Panc1 (cell line): Measurements from ENCODE around the gene ATXN1.

Experiments
- TCF7L2 ChIP-seq: IDR thresholded peaks from 2 replicates; pipeline ENCODE4 v1.6.1; 2011; ENCODE audit warnings: mild to moderate bottlenecking, low read depth, low read length, inconsistent platforms
- TF ChIP-seq, protein P1 (sequence below): fragments of 450-650 bp; IDR thresholded peaks from 2 replicates; pipeline ENCODE4 v1.5.1; 2017; ENCODE audit warnings: mild to moderate bottlenecking

DNA sequence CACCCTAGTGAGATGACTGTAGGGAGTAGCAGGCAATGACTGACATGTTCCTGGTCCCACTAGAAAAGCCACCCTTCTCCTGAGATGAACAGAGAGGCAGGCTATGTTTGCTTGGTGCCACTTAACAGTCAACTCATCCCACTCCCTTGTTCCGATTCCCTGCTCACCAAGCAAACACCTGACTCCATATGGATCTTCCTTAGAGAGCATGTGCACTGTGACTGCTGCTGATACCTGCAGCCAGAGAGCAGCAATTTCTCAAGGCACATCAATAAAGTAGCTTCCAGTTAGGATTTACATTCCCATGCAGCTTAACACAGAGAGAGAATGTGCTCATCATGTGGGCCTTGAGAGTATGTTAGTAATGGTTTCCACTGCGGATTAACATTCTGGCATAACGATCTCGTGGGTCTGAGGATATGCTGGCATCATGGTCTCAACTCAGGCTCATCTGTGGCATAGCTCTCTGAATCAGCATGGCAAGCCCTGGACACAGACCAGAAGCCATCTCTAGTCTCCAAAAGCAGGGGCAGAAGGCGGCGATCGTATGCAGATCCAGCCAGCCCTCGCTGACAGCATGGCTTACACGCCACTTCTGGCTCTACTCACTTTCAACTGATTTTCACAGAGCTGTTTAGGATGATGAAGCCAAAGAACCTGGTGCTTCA is 43.9 kb downstream of the ATXN1 start:
- TF ChIP-seq, protein P1, sequence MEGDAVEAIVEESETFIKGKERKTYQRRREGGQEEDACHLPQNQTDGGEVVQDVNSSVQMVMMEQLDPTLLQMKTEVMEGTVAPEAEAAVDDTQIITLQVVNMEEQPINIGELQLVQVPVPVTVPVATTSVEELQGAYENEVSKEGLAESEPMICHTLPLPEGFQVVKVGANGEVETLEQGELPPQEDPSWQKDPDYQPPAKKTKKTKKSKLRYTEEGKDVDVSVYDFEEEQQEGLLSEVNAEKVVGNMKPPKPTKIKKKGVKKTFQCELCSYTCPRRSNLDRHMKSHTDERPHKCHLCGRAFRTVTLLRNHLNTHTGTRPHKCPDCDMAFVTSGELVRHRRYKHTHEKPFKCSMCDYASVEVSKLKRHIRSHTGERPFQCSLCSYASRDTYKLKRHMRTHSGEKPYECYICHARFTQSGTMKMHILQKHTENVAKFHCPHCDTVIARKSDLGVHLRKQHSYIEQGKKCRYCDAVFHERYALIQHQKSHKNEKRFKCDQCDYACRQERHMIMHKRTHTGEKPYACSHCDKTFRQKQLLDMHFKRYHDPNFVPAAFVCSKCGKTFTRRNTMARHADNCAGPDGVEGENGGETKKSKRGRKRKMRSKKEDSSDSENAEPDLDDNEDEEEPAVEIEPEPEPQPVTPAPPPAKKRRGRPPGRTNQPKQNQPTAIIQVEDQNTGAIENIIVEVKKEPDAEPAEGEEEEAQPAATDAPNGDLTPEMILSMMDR: no peak
- TF ChIP-seq TCF7L2: no peak
